ENCODE data around the gene SPOCK3.

GRCh38 chr4:166996216-166996615 is 238.1 kb downstream of the SPOCK3 start:
- no peak for TF ChIP-seq CTCF (IDR thresholded peaks at IDR 0.05)
- TF ChIP-seq POLR2A (IDR thresholded peaks at IDR 0.05): no peak

All from sigmoid colon (tissue), 3 donors.